ENCODE measurements around the gene TNNC2. TPM values are rescaled to one million over a fixed set of nuclear protein-coding genes. Genes with fewer than 3 reads are reported as not detected.

TNNC2 gene
- total and polyA plus RNA-seq, 2 donors (not counting 1 experiment from before 2014, with no cell fraction given) = 0.33 TPM; not detected in 1

- H3K27ac Mint-ChIP-seq = no peak overlapping the region
- H3K4me3 Mint-ChIP-seq = no peak overlapping the region
- ChIA-PET CTCF (interaction anchor here (0.6 to 1.1 kb wide), 2 partner anchors 11 to 151 kb away, joined by 4 to 5 read pairs; no protein-coding TSS in a partner anchor), POLR2A (no interaction called here)
- TF ChIP-seq EZH2 (IDR thresholded peaks at IDR 0.05; ENCODE audit: borderline replicate concordance, insufficient read depth, low read depth, low read length, poor library complexity, severe bottlenecking) = no peak
- no peak for TF ChIP-seq CTCF (IDR thresholded peaks at IDR 0.05)
- H3K4me1 Mint-ChIP-seq = peaks cover 16% of the 10 kb centered on the region
- Histone ChIP-seq H3K36me3 (replicated peaks in 1 of 2; ENCODE audit: control extremely low read depth in 1 of 2, control insufficient read depth in 1 of 2, extremely low read depth in 1 of 2, insufficient read depth in 2 of 2, low read length in 1 of 2) (peaks cover 3 to 38% of the 10 kb centered on the region in 2 experiments), H3K27me3 (replicated peaks in 1 of 4; ENCODE audit: control extremely low read depth in 1 of 4, control insufficient read depth in 3 of 4, insufficient read depth in 4 of 4, low read length in 3 of 4) (peaks cover 0 to 2% (median 0%) of the 10 kb centered on the region in 4 experiments), H3K4me3 (ENCODE audit: control extremely low read depth in 1 of 5, extremely low read depth in 1 of 5, insufficient read depth in 1 of 5, low read depth in 2 of 5, low read length in 4 of 5) (no peak overlapping the region), H4K20me1 (ENCODE audit: control insufficient read depth, insufficient read depth, low read length, poor library complexity, severe bottlenecking) (no peaks in the 10 kb centered on the region), H3K79me2 (ENCODE audit: control insufficient read depth, insufficient read depth, low read length) (peaks cover 9% of the 10 kb centered on the region), H3K4me2 (replicated peaks; ENCODE audit: low read depth, low read length, poor library complexity, severe bottlenecking) (no peak overlapping the region), H3K9me3 (ENCODE audit: control extremely low read depth in 1 of 3, control insufficient read depth in 2 of 3, insufficient read depth in 1 of 3, low read length in 2 of 3) (no peaks in the 10 kb centered on the region), H2AFZ (ENCODE audit: insufficient read depth, low read depth, low read length, poor library complexity, severe bottlenecking) (no peak overlapping the region), H3K27ac (ENCODE audit: low read length in 2 of 2) (no peak overlapping the region), H3K9ac (ENCODE audit: low read length) (no peak overlapping the region), H3K4me1 (ENCODE audit: control insufficient read depth in 2 of 2, insufficient read depth in 2 of 2, low read length in 2 of 2) (peaks cover 9 to 16% of the 10 kb centered on the region in 2 donors)
- intact Hi-C loops (cut with micrococcal nuclease) = no loop called here
- H3K27me3 Mint-ChIP-seq = no peaks in the 10 kb centered on the region
- WGBS (ENCODE audit: insufficient coverage) = 60% methylated on average over 2 of the region's 8 CpGs
- DNase-seq = no peak
- no peaks in the 10 kb centered on the region for H3K9me3 Mint-ChIP-seq (ENCODE audit: insufficient read depth)
- ATAC-seq (ENCODE audit: low read depth) = no peak
Observed at GRCh38 chr20:45810191-45810970, 16.7 kb downstream of the TNNC2 start.

- Histone ChIP-seq H3K4me3 (ENCODE audit: control extremely low read depth in 1 of 5, extremely low read depth in 1 of 5, insufficient read depth in 1 of 5, low read depth in 2 of 5, low read length in 4 of 5) (no peak overlapping the region), H3K9ac (ENCODE audit: low read length) (no peak overlapping the region), H3K4me2 (replicated peaks; ENCODE audit: low read depth, low read length, poor library complexity, severe bottlenecking) (no peak overlapping the region), H3K4me1 (ENCODE audit: control insufficient read depth in 2 of 2, insufficient read depth in 2 of 2, low read length in 2 of 2) (peaks cover 3 to 10% of the 10 kb centered on the region in 2 donors), H3K27me3 (replicated peaks in 1 of 4; ENCODE audit: control extremely low read depth in 1 of 4, control insufficient read depth in 3 of 4, insufficient read depth in 4 of 4, low read length in 3 of 4) (no peaks in the 10 kb centered on the region), H3K36me3 (replicated peaks in 1 of 2; ENCODE audit: control extremely low read depth in 1 of 2, control insufficient read depth in 1 of 2, extremely low read depth in 1 of 2, insufficient read depth in 2 of 2, low read length in 1 of 2) (peaks cover 0 to 55% of the 10 kb centered on the region in 2 experiments), H2AFZ (ENCODE audit: insufficient read depth, low read depth, low read length, poor library complexity, severe bottlenecking) (no peak overlapping the region), H3K9me3 (ENCODE audit: control extremely low read depth in 1 of 3, control insufficient read depth in 2 of 3, insufficient read depth in 1 of 3, low read length in 2 of 3) (no peaks in the 10 kb centered on the region), H4K20me1 (ENCODE audit: control insufficient read depth, insufficient read depth, low read length, poor library complexity, severe bottlenecking) (no peaks in the 10 kb centered on the region), H3K79me2 (ENCODE audit: control insufficient read depth, insufficient read depth, low read length) (no peaks in the 10 kb centered on the region), H3K27ac (ENCODE audit: low read length in 2 of 2) (no peak overlapping the region)
- no peak for DNase-seq
- ATAC-seq (ENCODE audit: low read depth) = no peak
- H3K4me3 Mint-ChIP-seq = no peak overlapping the region
- WGBS (ENCODE audit: insufficient coverage) = 89% methylated on average over 7 of the region's 7 CpGs
- no peak overlapping the region for H3K27ac Mint-ChIP-seq
- ChIA-PET POLR2A (no interaction called here), CTCF (no interaction called here)
- H3K27me3 Mint-ChIP-seq = no peaks in the 10 kb centered on the region
- no peaks in the 10 kb centered on the region for H3K9me3 Mint-ChIP-seq (ENCODE audit: insufficient read depth)
- TF ChIP-seq EZH2 (IDR thresholded peaks at IDR 0.05; ENCODE audit: borderline replicate concordance, insufficient read depth, low read depth, low read length, poor library complexity, severe bottlenecking) (no peak), CTCF (IDR thresholded peaks at IDR 0.05) (no peak)
- H3K4me1 Mint-ChIP-seq = peaks cover 8% of the 10 kb centered on the region
- intact Hi-C loops (cut with micrococcal nuclease) = no loop called here
Observed at GRCh38 chr20:45801851-45802250, 25.3 kb downstream of the TNNC2 start.

Measured in B cell (primary cell).